ENCODE results near the gene CES1. TPM values are rescaled to one million over a fixed set of nuclear protein-coding genes. Genes with fewer than 3 reads are reported as not detected.
"Not testable (repeated sequence)": the region's sequence is repeated elsewhere in the genome, so short reads cannot be mapped to it uniquely, and the experiment has no call there.

The CES1 gene
- total and polyA plus RNA-seq, 2 of the 8 experiments (the other 6 are each of a cell fraction or from before 2014, with no cell fraction given), result 0.91 to 1.2 TPM

DNA sequence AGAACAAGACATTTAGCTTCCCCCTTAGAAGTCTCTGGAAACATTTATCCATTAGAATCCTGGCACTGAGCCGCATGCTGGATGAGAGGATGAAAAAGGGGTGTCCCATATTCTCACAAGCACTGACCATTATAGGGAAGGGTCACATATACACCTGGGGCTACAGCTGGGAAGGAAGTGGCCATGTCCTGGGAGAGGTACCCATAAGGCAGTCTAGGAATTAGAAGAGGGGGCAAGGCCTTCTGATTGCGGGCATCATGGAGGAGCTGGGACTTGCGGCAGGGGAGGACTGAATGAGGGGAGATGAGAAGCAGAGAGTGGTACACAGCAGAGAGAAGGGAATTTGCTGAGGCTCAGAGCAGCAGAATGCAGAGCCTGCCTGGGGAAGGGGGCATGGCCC is 3.7 kb downstream of the CES1 start:
- H3K4me2 ChIP-seq (ENCODE audit: insufficient read depth in 1 of 2, low read depth in 2 of 2, low read length in 2 of 2); H3K23ac ChIP-seq (ENCODE audit: insufficient read length); H4K8ac ChIP-seq (ENCODE audit: extremely low read depth, insufficient read depth, low read length); H2AFZ ChIP-seq (ENCODE audit: low read length); H4K5ac ChIP-seq (ENCODE audit: insufficient read length, low read depth, low read length); H3K27ac ChIP-seq (ENCODE audit: low read depth, low read length); H3K9ac ChIP-seq (replicated peaks in 1 of 4; ENCODE audit: extremely low read depth in 1 of 4, low read depth in 3 of 4, low read length in 3 of 4); H3K56ac ChIP-seq (replicated peaks; ENCODE audit: insufficient read length, low read depth, low read length); H2BK12ac ChIP-seq (ENCODE audit: low read depth, low read length); H3K23me2 ChIP-seq (ENCODE audit: low read depth, low read length); H3K36me3 ChIP-seq (ENCODE audit: control insufficient read depth in 2 of 4, insufficient read depth in 4 of 4, low read length in 3 of 4); H4K91ac ChIP-seq (replicated peaks; ENCODE audit: insufficient read length, low read length); H2BK120ac ChIP-seq (replicated peaks; ENCODE audit: low read depth, low read length); H3K14ac ChIP-seq (ENCODE audit: insufficient read length); H2BK20ac ChIP-seq (ENCODE audit: low read length); H3K9me3 ChIP-seq (ENCODE audit: insufficient read depth in 2 of 2, low read depth in 1 of 2, low read length in 1 of 2); DNase-seq (ENCODE audit: low read depth in 1 of 2, low spot score in 2 of 2); H4K20me1 ChIP-seq (replicated peaks in 1 of 2; ENCODE audit: control insufficient read depth in 1 of 2, insufficient read depth in 2 of 2, low read length in 2 of 2); H3K4me3 ChIP-seq (ENCODE audit: extremely low read depth in 1 of 4, insufficient read depth in 2 of 4, low read depth in 3 of 4, low read length in 4 of 4); POLR2A ChIA-PET (ENCODE audit: partially characterized antibody); H2BK5ac ChIP-seq (ENCODE audit: low read depth, low read length); H2BK15ac ChIP-seq (ENCODE audit: low read length); H2AK5ac ChIP-seq (ENCODE audit: low read depth, low read length); H3K4me1 ChIP-seq (replicated peaks in 1 of 4; ENCODE audit: control insufficient read depth in 3 of 4, insufficient read depth in 4 of 4, low read length in 3 of 4); H3K79me2 ChIP-seq (ENCODE audit: control insufficient read depth in 1 of 2, insufficient read depth in 2 of 2, low read length in 2 of 2); H3K27me3 ChIP-seq (replicated peaks in 1 of 4; ENCODE audit: control insufficient read depth in 3 of 4, extremely low read depth in 1 of 4, insufficient read depth in 3 of 4, low read length in 3 of 4); H3K18ac ChIP-seq (ENCODE audit: extremely low read depth, low read length); H3K79me1 ChIP-seq (ENCODE audit: low read depth, low read length); FAIRE-seq; H3K4ac ChIP-seq (replicated peaks; ENCODE audit: insufficient read length, low read depth, low read length): not testable (repeated sequence)
- 83% methylated on average over 3 of the region's 3 CpGs; no CpG with 5 or more reads in 1 of the 2 experiments for WGBS, 2 experiments (ENCODE audit: extremely low coverage in 1 of 2, insufficient coverage in 1 of 2, insufficient read length in 1 of 2, insufficient replicate concordance in 2 of 2, low coverage in 1 of 2, low lambda C conversion rate in 2 of 2, missing lambda C conversion rate in 1 of 2)
- CTCF ChIA-PET (ENCODE audit: partially characterized antibody), result interaction anchor here (0.6 to 1.1 kb wide), 2 partner anchors 207 to 364 kb away, joined by 3 read pairs; no protein-coding TSS in a partner anchor

Measured in H1 (cell line).